CD4-positive, alpha-beta T cell (primary cell): Measurements from ENCODE around the gene SNAP47. TPM values are rescaled to one million over a fixed set of nuclear protein-coding genes. Genes with fewer than 3 reads are reported as not detected.
A peak's percentile ranks its signal among the peaks of the same experiment; 100 is the strongest.

Source experiments
- ATAC-seq: fragments of 200-7000 bp; cut with Tn5 transposase; one replicate; pipeline ENCODE4 v1.10.0; 2022; ENCODE audit warnings: mild to moderate bottlenecking; ENCODE audit not compliant: poor library complexity
- CTCF ChIA-PET: fragments of 350-600 bp; sonication (Branson Sonifier 250); formaldehyde crosslinking; loops from one replicate; lab custom pipeline; 2021; ENCODE audit warnings: antibody characterized with exemption, inconsistent platforms; lab: Charles Lee
- POLR2A ChIA-PET: fragments of 350-600 bp; sonication (Branson Sonifier 250); formaldehyde crosslinking; loops from one replicate; lab custom pipeline; 2021; ENCODE audit warnings: antibody characterized with exemption, inconsistent platforms; lab: Charles Lee
- DNase-seq, 14 experiments: peaks; one replicate each; pipeline ENCODE4 v3.0.0-alpha.2; 2013 to 2020; ENCODE audit warnings: mixed read lengths in 2 of 14
- H3K27ac ChIP-seq, 2 donors: one replicate each; pipeline versions ENCODE4 v1.5.1 to v1.7.0; 2013; ENCODE audit warnings: low read length in 2 of 2, low read depth in 1 of 2, mild to moderate bottlenecking in 1 of 2
- H3K27me3 ChIP-seq, 2 experiments: 1 replicate in 1 of 2; 2 replicates in 1 of 2; pipeline versions ENCODE4 v1.6.1 to v1.7.0; 2013; ENCODE audit warnings: low read length in 2 of 2, control low read depth in 1 of 2, mild to moderate bottlenecking in 1 of 2, moderate library complexity in 1 of 2; ENCODE audit not compliant: insufficient read depth in 2 of 2, control insufficient read depth in 1 of 2
- H3K36me3 ChIP-seq: one replicate; pipeline ENCODE4 v1.6.1; 2013; ENCODE audit warnings: low read length, control low read depth; ENCODE audit not compliant: insufficient read depth
- H3K4me1 ChIP-seq: one replicate; pipeline ENCODE4 v1.6.1; 2013; ENCODE audit warnings: low read length, control low read depth; ENCODE audit not compliant: insufficient read depth
- H3K4me3 ChIP-seq: one replicate; pipeline ENCODE4 v1.5.1; 2013; ENCODE audit warnings: mild to moderate bottlenecking, low read length, moderate library complexity
- H3K9me3 ChIP-seq, 2 experiments: 1 replicate in 1 of 2; 2 replicates in 1 of 2; pipeline versions ENCODE4 v1.6.1 to v1.7.0; 2013; ENCODE audit warnings: low read length in 2 of 2, mild to moderate bottlenecking in 2 of 2, control low read depth in 1 of 2, moderate library complexity in 1 of 2; ENCODE audit not compliant: control insufficient read depth in 1 of 2, insufficient read depth in 1 of 2
- H3K27ac Mint-ChIP-seq: one replicate; pipeline ENCODE4 v1.8.0; 2020; ENCODE audit warnings: mixed read lengths
- H3K27me3 Mint-ChIP-seq: one replicate; pipeline ENCODE4 v1.8.0; 2021; ENCODE audit warnings: mixed read lengths
- H3K36me3 Mint-ChIP-seq: one replicate; pipeline ENCODE4 v1.8.0; 2021; ENCODE audit warnings: low read depth, mixed read lengths
- H3K4me1 Mint-ChIP-seq: one replicate; pipeline ENCODE4 v1.8.0; 2021; ENCODE audit warnings: low read depth, mixed read lengths
- H3K4me3 Mint-ChIP-seq: one replicate; pipeline ENCODE4 v1.8.0; 2020; ENCODE audit warnings: mild to moderate bottlenecking, mixed read lengths
- H3K9me3 Mint-ChIP-seq: one replicate; pipeline ENCODE4 v1.8.0; 2020; ENCODE audit warnings: mixed read lengths
- intact Hi-C, 2 experiments: fragments of 100-400 bp; cut with DNase I in 1 of 2; cut with micrococcal nuclease in 1 of 2; formaldehyde crosslinking; loops; one replicate each; pipeline versions ENCODE4 v1.15.1 to v1.9.0; 2023 to 2025; cut with DNase I, micrococcal nuclease
- total RNA-seq, 174 experiments: library from RNA in 2 of 174; stranded (reverse) in 2 of 174; gene quantifications; one replicate each; pipeline ENCODE4 v1.2.3 and lab custom pipeline; 2021 to 2026
- TF ChIP-seq, protein P1 (sequence below): fragments of 200-600 bp; IDR thresholded peaks from one replicate; pipeline ENCODE4 v1.8.0; 2022; ENCODE audit warnings: antibody characterized with exemption, mild to moderate bottlenecking

The SNAP47 gene
- total RNA-seq, 2 experiments from 2014 or later: 12.8 to 14.0 TPM

DNA sequence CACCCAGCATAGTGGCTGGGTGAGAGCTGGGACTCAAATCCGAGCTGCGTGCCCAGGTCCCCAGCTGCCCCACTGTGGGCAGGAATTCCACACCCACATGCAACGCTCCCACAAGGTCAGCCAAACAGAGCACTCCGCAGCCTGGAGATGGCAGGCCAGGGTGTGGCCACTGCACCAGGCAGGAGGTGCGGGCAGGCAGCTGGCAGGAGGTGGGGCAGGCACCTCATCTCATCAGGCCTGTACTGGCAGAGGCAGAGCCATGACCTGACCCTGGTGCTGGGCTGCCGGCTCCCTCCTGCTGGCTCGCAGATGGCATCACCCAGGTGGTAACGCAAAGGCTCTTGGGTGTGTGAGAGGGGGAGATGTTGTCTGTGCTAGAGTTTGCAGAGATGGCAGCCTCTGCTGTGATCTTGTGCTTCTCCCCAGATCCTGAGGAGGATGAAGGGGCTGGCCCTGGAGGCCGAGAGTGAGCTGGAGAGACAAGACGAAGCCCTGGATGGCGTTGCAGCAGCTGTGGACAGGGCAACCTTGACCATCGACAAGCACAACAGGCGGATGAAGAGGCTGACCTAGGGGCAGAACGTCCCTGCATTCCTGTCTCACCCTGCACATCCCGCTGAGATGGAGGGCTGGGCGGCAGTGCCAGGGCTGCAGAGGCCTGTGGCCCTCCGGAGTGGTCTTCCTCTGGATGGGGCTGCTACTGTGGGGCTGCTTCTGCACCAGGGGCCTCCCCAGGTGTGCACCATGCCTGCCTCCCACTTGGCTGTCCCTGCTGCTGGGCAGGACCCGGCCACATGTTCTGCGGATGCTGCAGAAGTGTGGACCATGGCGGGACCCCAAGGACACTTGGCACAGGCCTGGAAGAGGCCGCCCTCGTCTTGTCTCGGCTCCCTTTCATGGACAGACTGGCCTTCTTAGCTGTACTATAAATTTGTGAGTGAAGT, 45.1 kb downstream of the SNAP47 start:
- intact Hi-C loops: loop anchor here in 1 of 2 experiments (10.0 kb wide), 1 partner anchor 494 kb away; no protein-coding TSS in a partner anchor
- ATAC-seq: no peak

DNA sequence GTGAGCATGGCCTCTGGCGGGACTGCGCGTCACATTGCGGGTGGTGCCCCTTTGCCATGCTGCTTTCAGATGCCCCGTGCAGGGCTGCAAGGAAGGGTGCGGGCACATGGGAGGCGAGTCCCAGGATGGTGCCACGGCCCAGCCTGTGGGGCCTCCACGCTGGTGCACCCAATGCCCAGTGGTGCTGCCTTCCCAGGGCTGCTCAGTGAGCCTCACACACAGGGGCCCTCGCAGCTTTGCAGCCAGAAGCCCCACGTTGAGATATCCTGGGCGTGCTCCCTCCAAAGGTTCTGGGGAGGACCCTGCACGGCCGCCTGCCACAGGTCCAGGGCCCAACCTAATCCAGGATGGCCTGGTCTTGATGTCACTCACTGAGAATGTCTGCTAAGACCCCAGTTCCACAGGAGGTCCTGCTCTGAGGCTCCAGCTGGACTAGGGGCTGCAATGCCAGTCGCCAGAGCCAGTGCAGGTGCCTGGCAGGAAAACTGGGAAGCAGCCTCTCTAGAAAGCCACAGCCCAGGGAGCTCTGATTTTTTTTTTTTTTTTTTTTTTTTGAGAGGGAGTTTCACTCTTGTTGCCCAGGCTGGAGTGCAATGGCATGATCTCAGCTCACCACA, 46.2 kb downstream of the SNAP47 start:
- no peaks in the 10 kb centered on the region for H3K9me3 Mint-ChIP-seq
- H3K4me3 ChIP-seq: no peak overlapping the region
- H3K27me3 Mint-ChIP-seq: no peaks in the 10 kb centered on the region
- H3K4me1 Mint-ChIP-seq: peaks cover 7% of the 10 kb centered on the region
- no peak overlapping the region for H3K4me3 Mint-ChIP-seq
- no peak overlapping the region for H3K27ac ChIP-seq
- DNase-seq (peak in 2 of 14 experiments; percentile 8 to 30), ATAC-seq (no peak)
- intact Hi-C loops: loop anchor here in 1 of 2 experiments (10.0 kb wide), 1 partner anchor 493 kb away; no protein-coding TSS in a partner anchor
- H3K27ac Mint-ChIP-seq: no peak overlapping the region
- TF ChIP-seq, protein P1, sequence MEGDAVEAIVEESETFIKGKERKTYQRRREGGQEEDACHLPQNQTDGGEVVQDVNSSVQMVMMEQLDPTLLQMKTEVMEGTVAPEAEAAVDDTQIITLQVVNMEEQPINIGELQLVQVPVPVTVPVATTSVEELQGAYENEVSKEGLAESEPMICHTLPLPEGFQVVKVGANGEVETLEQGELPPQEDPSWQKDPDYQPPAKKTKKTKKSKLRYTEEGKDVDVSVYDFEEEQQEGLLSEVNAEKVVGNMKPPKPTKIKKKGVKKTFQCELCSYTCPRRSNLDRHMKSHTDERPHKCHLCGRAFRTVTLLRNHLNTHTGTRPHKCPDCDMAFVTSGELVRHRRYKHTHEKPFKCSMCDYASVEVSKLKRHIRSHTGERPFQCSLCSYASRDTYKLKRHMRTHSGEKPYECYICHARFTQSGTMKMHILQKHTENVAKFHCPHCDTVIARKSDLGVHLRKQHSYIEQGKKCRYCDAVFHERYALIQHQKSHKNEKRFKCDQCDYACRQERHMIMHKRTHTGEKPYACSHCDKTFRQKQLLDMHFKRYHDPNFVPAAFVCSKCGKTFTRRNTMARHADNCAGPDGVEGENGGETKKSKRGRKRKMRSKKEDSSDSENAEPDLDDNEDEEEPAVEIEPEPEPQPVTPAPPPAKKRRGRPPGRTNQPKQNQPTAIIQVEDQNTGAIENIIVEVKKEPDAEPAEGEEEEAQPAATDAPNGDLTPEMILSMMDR: no peak
- H3K9me3 ChIP-seq: no peaks in the 10 kb centered on the region
- peaks cover 9% of the 10 kb centered on the region for H3K4me1 ChIP-seq
- no peaks in the 10 kb centered on the region for H3K27me3 ChIP-seq
- peaks cover 10% of the 10 kb centered on the region for H3K36me3 ChIP-seq
- ChIA-PET CTCF (no interaction called here), POLR2A (no interaction called here)
- H3K36me3 Mint-ChIP-seq: peaks cover 3% of the 10 kb centered on the region

More for the DNA sequence above, 45.1 kb downstream of the SNAP47 start:
- Histone ChIP-seq H3K4me3 (no peak overlapping the region), H3K4me1 (no peaks in the 10 kb centered on the region), H3K9me3 (no peaks in the 10 kb centered on the region), H3K27ac (no peak overlapping the region), H3K27me3 (no peaks in the 10 kb centered on the region), H3K36me3 (peaks cover 20% of the 10 kb centered on the region)
- peak in 1 of 14 experiments; percentile 24 for DNase-seq
- no peak overlapping the region for H3K27ac Mint-ChIP-seq
- H3K36me3 Mint-ChIP-seq: peaks cover 9% of the 10 kb centered on the region
- H3K4me3 Mint-ChIP-seq: no peak overlapping the region
- H3K9me3 Mint-ChIP-seq: no peaks in the 10 kb centered on the region
- TF ChIP-seq, protein P1: no peak
- peaks cover under 1% of the 10 kb centered on the region for H3K4me1 Mint-ChIP-seq
- ChIA-PET CTCF (no interaction called here), POLR2A (no interaction called here)
- H3K27me3 Mint-ChIP-seq: no peaks in the 10 kb centered on the region

DNA sequence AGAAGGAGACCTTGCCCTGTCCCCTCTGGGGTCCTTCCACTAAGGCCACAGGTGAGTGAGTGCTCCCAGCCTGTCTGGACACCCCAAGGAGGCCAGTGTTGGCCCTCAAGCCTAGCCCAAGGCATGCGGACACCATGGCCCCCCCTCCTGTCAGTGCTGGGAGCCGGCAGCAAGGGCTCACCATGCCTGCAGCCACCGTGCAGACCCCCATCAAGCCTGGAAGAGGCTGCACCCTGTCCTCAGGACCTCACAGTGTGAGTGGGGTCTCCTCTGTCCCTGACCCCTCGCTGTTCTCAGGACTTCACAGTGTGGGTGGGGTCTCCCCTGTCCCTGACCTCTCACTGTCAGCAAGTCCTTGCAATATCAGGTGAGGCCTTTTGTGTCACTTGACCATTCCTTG, 47.0 kb downstream of the SNAP47 start:
- Histone ChIP-seq H3K36me3 (peaks cover 7% of the 10 kb centered on the region), H3K27me3 (no peaks in the 10 kb centered on the region), H3K27ac (no peak overlapping the region), H3K4me3 (no peak overlapping the region), H3K4me1 (peaks cover 17% of the 10 kb centered on the region), H3K9me3 (no peaks in the 10 kb centered on the region)
- H3K4me1 Mint-ChIP-seq: peaks cover 9% of the 10 kb centered on the region
- POLR2A ChIA-PET: no interaction called here
- no peak for ATAC-seq
- CTCF ChIA-PET: no interaction called here
- TF ChIP-seq, protein P1: no peak
- intact Hi-C loops: loop anchor here in 1 of 2 experiments (10.0 kb wide), 1 partner anchor 493 kb away; no protein-coding TSS in a partner anchor
- H3K4me3 Mint-ChIP-seq: no peak overlapping the region
- no peaks in the 10 kb centered on the region for H3K36me3 Mint-ChIP-seq
- H3K27ac Mint-ChIP-seq: no peak overlapping the region
- peak in 2 of 14 experiments; percentile 6 to 24 for DNase-seq
- no peaks in the 10 kb centered on the region for H3K27me3 Mint-ChIP-seq
- H3K9me3 Mint-ChIP-seq: no peaks in the 10 kb centered on the region
